Fibroblast of lung (primary cell): Measurements from ENCODE around the gene NNT. TPM values are rescaled to one million over a fixed set of nuclear protein-coding genes. Genes with fewer than 3 reads are reported as not detected.
A peak's percentile ranks its signal among the peaks of the same experiment; 100 is the strongest.

ENCODE experiments used
- DNase-seq, 2 donors: peaks; one replicate each; pipeline versions ENCODE4 v3.0.0 to v3.0.0-alpha.2; 2010; ENCODE audit warnings: low read depth in 2 of 2
- H2AFZ ChIP-seq: 2 replicates; pipeline ENCODE4 v1.5.1; 2012; ENCODE audit warnings: low read length, control low read depth, inconsistent platforms
- H3K27ac ChIP-seq: 2 replicates; pipeline ENCODE4 v1.5.1; 2011; ENCODE audit warnings: low read length, control low read depth; ENCODE audit not compliant: insufficient read depth
- H3K27me3 ChIP-seq: 2 replicates; pipeline ENCODE4 v1.5.1; 2011; ENCODE audit warnings: mild to moderate bottlenecking, low read length; ENCODE audit not compliant: control insufficient read depth, insufficient read depth
- H3K36me3 ChIP-seq: 2 replicates; pipeline ENCODE4 v1.5.1; 2011; ENCODE audit warnings: low read length; ENCODE audit not compliant: control insufficient read depth, insufficient read depth
- H3K4me1 ChIP-seq: 2 replicates; pipeline ENCODE4 v1.5.1; 2011; ENCODE audit warnings: low read length; ENCODE audit not compliant: control insufficient read depth, insufficient read depth; ENCODE audit errors: extremely low read depth
- H3K4me2 ChIP-seq: 2 replicates; pipeline ENCODE4 v1.5.1; 2011; ENCODE audit warnings: low read length, control low read depth; ENCODE audit not compliant: insufficient read depth; ENCODE audit errors: extremely low read depth
- H3K4me3 ChIP-seq, 4 experiments: fragments of 200-600 bp in 1 of 4; sonication (generic) in 1 of 4; replicated peaks in 1 of 4; 2 replicates each; pipeline ENCODE4 v1.5.1; 2011 to 2016; ENCODE audit warnings: low read length in 4 of 4, low read depth in 3 of 4, mild to moderate bottlenecking in 3 of 4, control low read depth in 2 of 4, inconsistent platforms in 1 of 4, mixed read lengths in 1 of 4; ENCODE audit not compliant: insufficient read depth in 1 of 4; ENCODE audit errors: control extremely low read depth in 1 of 4
- H3K79me2 ChIP-seq: 2 replicates; pipeline ENCODE4 v1.5.1; 2012; ENCODE audit warnings: mild to moderate bottlenecking, low read length, inconsistent platforms; ENCODE audit not compliant: control insufficient read depth, insufficient read depth
- H3K9ac ChIP-seq: 2 replicates; pipeline ENCODE4 v1.5.1; 2011; ENCODE audit warnings: mild to moderate bottlenecking, low read length, control low read depth; ENCODE audit not compliant: insufficient read depth
- H3K9me3 ChIP-seq: 2 replicates; pipeline ENCODE4 v1.5.1; 2012; ENCODE audit warnings: low read depth, low read length; ENCODE audit not compliant: control insufficient read depth, insufficient read depth
- H4K20me1 ChIP-seq: 2 replicates; pipeline ENCODE4 v1.5.1; 2011; ENCODE audit warnings: low read length; ENCODE audit not compliant: control insufficient read depth, insufficient read depth; ENCODE audit errors: extremely low read depth
- CTCF ChIP-seq, 2 donors: IDR thresholded peaks in 1 of 2; conservative IDR thresholded peaks in 1 of 2; 1 replicate in 1 of 2; 2 replicates in 1 of 2; pipeline ENCODE4 v1.5.1; 2011 to 2012; ENCODE audit warnings: low read length in 2 of 2, control low read depth in 1 of 2, inconsistent platforms in 1 of 2, low read depth in 1 of 2, mild to moderate bottlenecking in 1 of 2
- EZH2 ChIP-seq: IDR thresholded peaks from 2 replicates; pipeline ENCODE4 v1.5.1; 2012; ENCODE audit warnings: low read length, control low read depth, mild to moderate bottlenecking; ENCODE audit errors: missing control alignments
- polyA plus RNA-seq, 2 donors: library from polyadenylated mRNA; depleted of rRNA in 1 of 2; stranded (reverse) in 1 of 2; unstranded in 1 of 2; fragments of >200 nt; gene quantifications; 2 replicates each; pipeline ENCODE4 v1.2.1, GENCODE V29; 2011 to 2012; ENCODE audit warnings: missing spikeins in 1 of 2
- total RNA-seq: library from RNA; depleted of rRNA; stranded (reverse); fragments of >200 nt; gene quantifications from 2 replicates; pipeline ENCODE4 v1.2.1, GENCODE V29; 2014

NNT gene
- total and polyA plus RNA-seq, 2 donors (not counting 1 experiment from before 2014, with no cell fraction given) = 65.7 to 115 TPM

DNA sequence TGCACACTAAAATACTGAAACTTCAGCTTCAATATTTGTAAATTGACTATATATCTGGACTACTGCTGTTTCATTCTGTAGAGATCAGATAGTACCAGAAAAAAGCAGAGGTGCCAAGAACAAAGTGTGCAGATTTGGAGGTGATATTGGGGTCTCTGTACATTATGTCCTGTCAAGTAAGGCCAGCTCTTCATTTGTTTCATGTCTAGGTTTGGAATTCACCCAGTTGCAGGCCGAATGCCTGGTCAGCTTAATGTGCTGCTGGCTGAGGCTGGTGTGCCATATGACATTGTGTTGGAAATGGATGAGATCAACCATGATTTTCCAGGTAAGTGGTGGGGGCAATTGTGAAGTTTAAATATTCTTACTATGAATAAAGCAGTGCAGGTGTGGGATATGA lies 96.9 kb downstream of the NNT start:
- H3K9me3 ChIP-seq = no peaks in the 10 kb centered on the region
- no peaks in the 10 kb centered on the region for H3K36me3 ChIP-seq
- no peak for TF ChIP-seq CTCF (conservative IDR thresholded peaks at IDR 0.05 in 1 of 2, IDR thresholded peaks at IDR 0.05 in 1 of 2; ENCODE audit: low read depth in 1 of 2, low read length in 2 of 2)
- no peak overlapping the region for H2AFZ ChIP-seq
- H3K79me2 ChIP-seq = no peaks in the 10 kb centered on the region
- no peak for DNase-seq
- no peaks in the 10 kb centered on the region for H4K20me1 ChIP-seq
- no peak overlapping the region for H3K27ac ChIP-seq
- H3K4me3 ChIP-seq = no peak overlapping the region
- no peak overlapping the region for H3K4me2 ChIP-seq
- H3K9ac ChIP-seq = no peak overlapping the region
- H3K4me1 ChIP-seq = peaks cover 2% of the 10 kb centered on the region
- no peaks in the 10 kb centered on the region for H3K27me3 ChIP-seq

DNA sequence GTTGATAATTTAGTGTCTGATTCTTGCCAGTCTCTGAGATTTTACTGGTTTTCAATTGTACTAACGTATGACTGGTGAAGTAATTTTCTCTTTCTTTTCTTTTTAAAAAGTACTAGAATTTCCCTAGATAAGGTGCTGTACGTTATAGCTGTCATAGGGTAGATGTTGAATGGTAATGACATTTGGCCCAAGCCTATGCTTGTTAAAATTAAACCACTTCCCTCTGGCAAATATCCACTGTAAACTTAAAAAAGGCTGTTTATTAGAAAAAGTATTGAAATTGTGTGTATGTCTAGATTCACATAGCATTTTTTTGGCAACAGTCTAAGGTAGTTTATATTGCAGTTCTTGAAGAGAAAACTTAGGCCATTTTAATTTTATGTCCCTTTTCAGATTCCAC lies 97.6 kb downstream of the NNT start:
- no peak overlapping the region for H3K9ac ChIP-seq
- no peaks in the 10 kb centered on the region for H4K20me1 ChIP-seq
- H3K4me1 ChIP-seq = peaks cover 2% of the 10 kb centered on the region
- no peaks in the 10 kb centered on the region for H3K9me3 ChIP-seq
- DNase-seq = peak in 1 of 2 donors; percentile 65
- no peak overlapping the region for H3K4me2 ChIP-seq
- no peak overlapping the region for H2AFZ ChIP-seq
- TF ChIP-seq EZH2 (no peak), CTCF (conservative IDR thresholded peaks at IDR 0.05 in 1 of 2, IDR thresholded peaks at IDR 0.05 in 1 of 2; ENCODE audit: low read depth in 1 of 2, low read length in 2 of 2) (no peak)
- H3K79me2 ChIP-seq = no peaks in the 10 kb centered on the region
- no peaks in the 10 kb centered on the region for H3K27me3 ChIP-seq
- H3K27ac ChIP-seq = no peak overlapping the region
- no peak overlapping the region for H3K4me3 ChIP-seq
- no peaks in the 10 kb centered on the region for H3K36me3 ChIP-seq

GRCh38 chr5:43701227-43701626 lies 98.2 kb downstream of the NNT start:
- no peaks in the 10 kb centered on the region for H4K20me1 ChIP-seq
- H2AFZ ChIP-seq = no peak overlapping the region
- H3K4me1 ChIP-seq = peaks cover 2% of the 10 kb centered on the region
- no peaks in the 10 kb centered on the region for H3K36me3 ChIP-seq
- H3K4me2 ChIP-seq = no peak overlapping the region
- DNase-seq = no peak
- H3K27ac ChIP-seq = no peak overlapping the region
- H3K9me3 ChIP-seq = no peaks in the 10 kb centered on the region
- no peaks in the 10 kb centered on the region for H3K27me3 ChIP-seq
- H3K4me3 ChIP-seq = no peak overlapping the region
- TF ChIP-seq EZH2 (no peak), CTCF (conservative IDR thresholded peaks at IDR 0.05 in 1 of 2, IDR thresholded peaks at IDR 0.05 in 1 of 2; ENCODE audit: low read depth in 1 of 2, low read length in 2 of 2) (no peak)
- no peaks in the 10 kb centered on the region for H3K79me2 ChIP-seq
- no peak overlapping the region for H3K9ac ChIP-seq
